Measurements from ENCODE around the gene TNS3.

TNS3 gene

DNA sequence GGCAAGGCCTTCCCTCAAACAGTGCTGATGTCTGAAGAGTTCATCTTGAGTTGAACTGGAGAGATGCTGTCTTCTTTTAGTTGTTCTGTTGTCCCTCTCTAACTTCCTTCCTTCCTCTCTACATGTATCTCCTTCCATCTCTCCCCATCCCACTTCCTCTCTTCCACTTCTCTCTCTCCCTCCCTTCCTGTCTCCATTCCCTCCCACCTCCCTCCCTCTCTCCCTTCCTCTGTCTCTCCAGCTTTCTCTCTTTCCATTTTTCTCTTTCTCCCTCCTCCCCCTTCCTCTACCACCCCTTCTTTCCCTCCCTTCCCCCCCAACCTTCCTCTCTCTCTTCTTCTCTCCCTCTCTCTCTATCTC, 40.7 kb upstream of the TNS3 start:
- H3K4me3 ChIP-seq (ENCODE audit: low read depth, low read length) = no peak overlapping the region
- TF ChIP-seq, protein P1, sequence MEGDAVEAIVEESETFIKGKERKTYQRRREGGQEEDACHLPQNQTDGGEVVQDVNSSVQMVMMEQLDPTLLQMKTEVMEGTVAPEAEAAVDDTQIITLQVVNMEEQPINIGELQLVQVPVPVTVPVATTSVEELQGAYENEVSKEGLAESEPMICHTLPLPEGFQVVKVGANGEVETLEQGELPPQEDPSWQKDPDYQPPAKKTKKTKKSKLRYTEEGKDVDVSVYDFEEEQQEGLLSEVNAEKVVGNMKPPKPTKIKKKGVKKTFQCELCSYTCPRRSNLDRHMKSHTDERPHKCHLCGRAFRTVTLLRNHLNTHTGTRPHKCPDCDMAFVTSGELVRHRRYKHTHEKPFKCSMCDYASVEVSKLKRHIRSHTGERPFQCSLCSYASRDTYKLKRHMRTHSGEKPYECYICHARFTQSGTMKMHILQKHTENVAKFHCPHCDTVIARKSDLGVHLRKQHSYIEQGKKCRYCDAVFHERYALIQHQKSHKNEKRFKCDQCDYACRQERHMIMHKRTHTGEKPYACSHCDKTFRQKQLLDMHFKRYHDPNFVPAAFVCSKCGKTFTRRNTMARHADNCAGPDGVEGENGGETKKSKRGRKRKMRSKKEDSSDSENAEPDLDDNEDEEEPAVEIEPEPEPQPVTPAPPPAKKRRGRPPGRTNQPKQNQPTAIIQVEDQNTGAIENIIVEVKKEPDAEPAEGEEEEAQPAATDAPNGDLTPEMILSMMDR (IDR thresholded peaks at IDR 0.05; ENCODE audit: borderline replicate concordance, insufficient read depth, low read depth, low read length) = no peak

DNA sequence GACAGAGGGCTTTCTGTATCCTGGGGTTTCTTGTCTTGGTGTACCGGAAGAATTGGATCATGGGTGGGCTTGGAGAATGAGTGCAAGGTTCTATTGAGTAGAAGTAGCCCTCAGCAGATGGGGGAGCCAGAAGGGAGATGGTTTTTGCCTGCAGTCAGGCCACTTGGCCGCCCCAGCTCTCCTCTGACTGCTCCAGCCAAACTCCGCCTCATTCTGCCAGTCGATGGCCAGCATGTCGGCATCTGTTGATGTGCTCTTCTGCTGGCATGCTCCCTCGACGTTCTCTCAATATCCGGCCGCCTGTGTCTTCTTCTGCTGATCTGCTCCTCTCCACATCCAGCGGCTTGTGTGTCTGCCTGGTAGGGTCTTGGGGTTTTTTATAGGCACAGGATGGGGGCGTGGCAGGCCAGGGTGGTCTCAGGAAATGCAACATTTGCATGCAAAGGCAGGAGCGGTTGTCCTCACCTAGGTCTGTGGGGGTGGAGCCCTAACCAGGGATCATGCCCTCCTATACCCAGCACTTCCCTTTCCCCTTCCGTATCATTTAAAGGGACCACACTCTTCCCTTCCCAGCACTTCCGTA, 40.2 kb upstream of the TNS3 start:
- TF ChIP-seq, protein P1 (IDR thresholded peaks at IDR 0.05; ENCODE audit: borderline replicate concordance, insufficient read depth, low read depth, low read length) = no peak
- H3K4me3 ChIP-seq (ENCODE audit: low read depth, low read length) = no peak overlapping the region

DNA sequence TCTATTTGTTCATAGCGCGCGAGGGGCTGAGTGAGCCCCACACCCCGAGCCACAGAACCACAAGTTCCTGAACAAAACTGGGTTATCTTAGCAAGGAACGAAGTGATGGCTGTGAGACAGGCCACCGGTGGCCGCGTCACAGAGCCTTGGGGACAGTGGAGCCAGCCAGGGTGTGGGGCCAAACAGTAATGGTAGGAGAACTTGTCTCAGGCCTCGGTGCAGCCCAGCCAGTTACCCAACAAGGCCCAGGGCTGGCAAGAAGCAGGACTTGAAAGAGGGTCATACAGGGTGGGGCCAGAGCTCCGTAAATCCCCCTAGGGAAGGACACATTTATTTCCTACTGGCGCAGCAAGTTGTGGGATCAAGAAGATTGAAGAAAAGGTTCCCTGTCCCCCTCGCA, 39.4 kb upstream of the TNS3 start:
- TF ChIP-seq, protein P1 (IDR thresholded peaks at IDR 0.05; ENCODE audit: borderline replicate concordance, insufficient read depth, low read depth, low read length) = no peak
- H3K4me3 ChIP-seq (ENCODE audit: low read depth, low read length) = no peak overlapping the region

DNA sequence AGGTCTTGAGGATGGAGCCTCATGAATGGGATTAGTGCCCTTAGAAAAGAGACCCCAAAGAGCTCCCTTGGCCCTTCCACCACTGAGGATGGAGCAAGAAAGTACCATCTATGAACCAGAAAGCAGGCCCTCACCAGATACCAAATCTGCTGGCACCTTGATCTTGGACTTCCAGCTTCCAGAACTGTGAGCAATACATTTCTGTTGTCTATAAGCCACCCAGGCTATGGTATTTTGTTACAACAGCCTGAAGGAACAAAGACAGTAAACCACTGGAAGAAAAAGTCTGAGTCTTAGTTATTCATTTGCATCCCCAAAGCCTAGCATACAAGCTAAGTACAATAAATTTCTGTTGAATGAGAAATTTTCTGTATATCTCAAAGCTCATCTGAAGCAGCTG, 37.9 kb upstream of the TNS3 start:
- H3K4me3 ChIP-seq (ENCODE audit: low read depth, low read length) = no peak overlapping the region
- TF ChIP-seq, protein P1 (IDR thresholded peaks at IDR 0.05; ENCODE audit: borderline replicate concordance, insufficient read depth, low read depth, low read length) = no peak

DNA sequence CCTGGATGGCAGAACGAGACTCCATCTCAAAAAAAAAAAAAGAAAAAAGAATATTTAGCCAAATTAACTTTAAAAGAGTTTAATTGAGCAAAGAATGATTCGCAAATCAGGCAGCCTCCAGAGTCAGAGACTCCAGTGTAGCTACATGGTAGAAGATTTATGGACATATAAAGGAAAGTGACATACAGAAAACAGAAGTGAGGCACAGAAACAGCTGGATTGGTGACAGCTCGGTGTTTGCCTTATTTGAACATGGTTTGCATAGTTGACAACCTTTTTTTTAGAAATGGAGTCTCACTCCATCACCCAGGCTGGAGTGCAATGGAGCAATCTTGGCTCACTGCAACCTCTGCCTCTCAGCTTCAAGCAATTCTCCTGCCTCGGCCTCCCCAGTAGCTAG, 35.2 kb upstream of the TNS3 start:
- TF ChIP-seq, protein P1 (IDR thresholded peaks at IDR 0.05; ENCODE audit: borderline replicate concordance, insufficient read depth, low read depth, low read length) = no peak
- H3K4me3 ChIP-seq (ENCODE audit: low read depth, low read length) = no peak overlapping the region

DNA sequence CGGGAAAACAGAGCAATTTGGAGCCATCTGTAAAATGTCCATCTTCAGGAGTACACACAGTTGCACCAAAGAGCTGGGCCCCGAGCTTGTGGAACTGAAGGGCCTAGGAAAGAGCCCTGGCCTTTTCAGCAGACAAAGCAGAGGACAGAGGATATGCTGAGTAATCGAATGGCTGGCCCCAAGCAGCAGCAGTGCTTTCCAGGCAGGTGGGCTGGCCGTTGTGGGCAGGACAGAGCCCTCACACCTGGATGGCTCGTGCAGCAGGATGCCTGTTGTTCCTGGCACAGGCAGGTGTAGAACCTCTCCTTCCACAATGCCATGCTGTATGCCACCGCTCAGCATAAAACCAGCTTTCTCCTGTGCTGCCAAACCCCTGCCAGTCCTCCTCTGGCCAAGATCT, 32.5 kb upstream of the TNS3 start:
- H3K4me3 ChIP-seq (ENCODE audit: low read depth, low read length) = no peak overlapping the region
- TF ChIP-seq, protein P1 (IDR thresholded peaks at IDR 0.05; ENCODE audit: borderline replicate concordance, insufficient read depth, low read depth, low read length) = no peak

DNA sequence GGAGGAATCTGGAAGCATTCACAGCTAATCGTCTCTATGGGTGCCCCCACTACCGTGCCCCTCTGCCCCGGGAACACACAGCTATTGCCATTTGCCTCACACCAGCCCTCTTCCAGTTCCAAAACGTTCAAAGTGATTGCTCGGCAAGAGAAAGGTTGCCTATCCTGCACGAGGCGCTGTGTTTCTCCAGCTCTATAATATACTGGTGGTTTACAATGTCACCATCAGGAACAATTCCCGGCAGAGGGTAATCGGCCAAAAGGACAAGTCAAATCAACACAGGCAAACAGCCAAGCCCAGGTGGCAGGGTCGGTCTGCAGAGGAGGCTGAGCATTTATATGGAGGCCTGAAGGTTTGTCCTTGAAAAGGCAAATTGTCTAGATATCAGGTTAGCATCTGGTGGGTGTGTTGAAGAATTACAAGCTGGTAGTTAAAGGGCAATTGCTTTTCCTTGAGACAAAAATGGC, 29.2 kb upstream of the TNS3 start:
- TF ChIP-seq, protein P1 (IDR thresholded peaks at IDR 0.05; ENCODE audit: borderline replicate concordance, insufficient read depth, low read depth, low read length) = no peak
- no peak overlapping the region for H3K4me3 ChIP-seq (ENCODE audit: low read depth, low read length)

Measured in GM12875 (cell line).